ENCODE data around the gene GNAT1. TPM values are rescaled to one million over a fixed set of nuclear protein-coding genes. Genes with fewer than 3 reads are reported as not detected.

The GNAT1 gene
- total and polyA plus RNA-seq, 2 experiments from 2014 or later: not detected

- no peak overlapping the region for H3K9ac ChIP-seq
- H3K4me2 ChIP-seq (ENCODE audit: unreplicated experiment): no peak overlapping the region
- H3K4me3 ChIP-seq: no peak overlapping the region
- H3K4me1 ChIP-seq (ENCODE audit: insufficient read depth): no peaks in the 10 kb centered on the region
- H4K20me1 ChIP-seq (ENCODE audit: insufficient read depth): no peaks in the 10 kb centered on the region
- H3K9me3 ChIP-seq (ENCODE audit: low read depth): no peaks in the 10 kb centered on the region
- H3K36me3 ChIP-seq (ENCODE audit: low read depth): no peaks in the 10 kb centered on the region
- no peak overlapping the region for H3K27ac ChIP-seq
- H3K9me2 ChIP-seq (ENCODE audit: insufficient read depth): no peaks in the 10 kb centered on the region
- no peak for TF ChIP-seq EZH2phosphoT487 (IDR thresholded peaks at IDR 0.05; ENCODE audit: insufficient read depth, low read depth)
- no peak for TF ChIP-seq EZH2 (IDR thresholded peaks at IDR 0.05; ENCODE audit: insufficient read depth, poor library complexity, severe bottlenecking)
- in situ Hi-C loops (cut with MboI): loop anchor here (10.0 kb wide), 1 partner anchor 63 kb away; no protein-coding TSS in a partner anchor
- H3K27me3 ChIP-seq (replicated peaks; ENCODE audit: insufficient read depth): no peaks in the 10 kb centered on the region
- no peak overlapping the region for H2AFZ ChIP-seq
- no peaks in the 10 kb centered on the region for H3K79me2 ChIP-seq (ENCODE audit: insufficient read depth)
- 89 to 94% methylated on average over 18 to 19 of the region's 19 CpGs for WGBS, 2 experiments (ENCODE audit: low coverage in 1 of 2, low lambda C conversion rate in 2 of 2, missing lambda C conversion rate in 2 of 2)
- DNase-seq: no peak
- H3F3A ChIP-seq (ENCODE audit: insufficient read depth): no peaks in the 10 kb centered on the region
Observed at GRCh38 chr3:50187750-50188149, 3.7 kb upstream of the GNAT1 start.

- no peak overlapping the region for H2AFZ ChIP-seq
- no peak overlapping the region for H3K9ac ChIP-seq
- 0 to 4% methylated on average over 5 of the region's 5 CpGs for WGBS, 2 experiments (ENCODE audit: low coverage in 1 of 2, low lambda C conversion rate in 2 of 2, missing lambda C conversion rate in 2 of 2)
- no peaks in the 10 kb centered on the region for H3K9me3 ChIP-seq (ENCODE audit: low read depth)
- H3K79me2 ChIP-seq (ENCODE audit: insufficient read depth): no peaks in the 10 kb centered on the region
- no peak overlapping the region for H3K27ac ChIP-seq
- no peaks in the 10 kb centered on the region for H4K20me1 ChIP-seq (ENCODE audit: insufficient read depth)
- H3K4me1 ChIP-seq (ENCODE audit: insufficient read depth): no peaks in the 10 kb centered on the region
- TF ChIP-seq EZH2 (IDR thresholded peaks at IDR 0.05; ENCODE audit: insufficient read depth, poor library complexity, severe bottlenecking) (no peak), EZH2phosphoT487 (IDR thresholded peaks at IDR 0.05; ENCODE audit: insufficient read depth, low read depth) (no peak)
- peaks cover 12% of the 10 kb centered on the region for H3K27me3 ChIP-seq (replicated peaks; ENCODE audit: insufficient read depth)
- H3F3A ChIP-seq (ENCODE audit: insufficient read depth): no peaks in the 10 kb centered on the region
- H3K36me3 ChIP-seq (ENCODE audit: low read depth): no peaks in the 10 kb centered on the region
- no peak overlapping the region for H3K4me3 ChIP-seq
- no peaks in the 10 kb centered on the region for H3K9me2 ChIP-seq (ENCODE audit: insufficient read depth)
- DNase-seq: peak; percentile 94
- in situ Hi-C loops (cut with MboI): loop anchor here (10.0 kb wide), 1 partner anchor 64 kb away; no protein-coding TSS in a partner anchor
- H3K4me2 ChIP-seq (ENCODE audit: unreplicated experiment): no peak overlapping the region
Observed at GRCh38 chr3:50189274-50189673, 2.1 kb upstream of the GNAT1 start.

GRCh38 chr3:50189989-50190388 lies 1.4 kb upstream of the GNAT1 start:
- 51 to 60% methylated on average over 7 of the region's 7 CpGs for WGBS, 2 experiments (ENCODE audit: low coverage in 1 of 2, low lambda C conversion rate in 2 of 2, missing lambda C conversion rate in 2 of 2)
- in situ Hi-C loops (cut with MboI): loop anchor here (10.0 kb wide), 1 partner anchor 65 kb away; no protein-coding TSS in a partner anchor
- no peaks in the 10 kb centered on the region for H4K20me1 ChIP-seq (ENCODE audit: insufficient read depth)

GRCh38 chr3:50192124-50192523 lies 714 bp downstream of the GNAT1 start:
- H3K9me3 ChIP-seq (ENCODE audit: low read depth): no peaks in the 10 kb centered on the region
- no peak overlapping the region for H3K9ac ChIP-seq
- no peaks in the 10 kb centered on the region for H3K9me2 ChIP-seq (ENCODE audit: insufficient read depth)
- 49 to 54% methylated on average over 8 of the region's 8 CpGs for WGBS, 2 experiments (ENCODE audit: low coverage in 1 of 2, low lambda C conversion rate in 2 of 2, missing lambda C conversion rate in 2 of 2)
- H3K79me2 ChIP-seq (ENCODE audit: insufficient read depth): no peaks in the 10 kb centered on the region
- no peaks in the 10 kb centered on the region for H3K36me3 ChIP-seq (ENCODE audit: low read depth)
- H4K20me1 ChIP-seq (ENCODE audit: insufficient read depth): no peaks in the 10 kb centered on the region
- no peak overlapping the region for H2AFZ ChIP-seq
- TF ChIP-seq EZH2phosphoT487 (IDR thresholded peaks at IDR 0.05; ENCODE audit: insufficient read depth, low read depth) (no peak), EZH2 (IDR thresholded peaks at IDR 0.05; ENCODE audit: insufficient read depth, poor library complexity, severe bottlenecking) (no peak)
- no peak overlapping the region for H3K4me3 ChIP-seq
- H3F3A ChIP-seq (ENCODE audit: insufficient read depth): no peaks in the 10 kb centered on the region
- H3K27ac ChIP-seq: no peak overlapping the region
- H3K4me1 ChIP-seq (ENCODE audit: insufficient read depth): no peaks in the 10 kb centered on the region
- peaks cover 17% of the 10 kb centered on the region for H3K27me3 ChIP-seq (replicated peaks; ENCODE audit: insufficient read depth)
- in situ Hi-C loops (cut with MboI): no loop called here
- DNase-seq: no peak
- H3K4me2 ChIP-seq (ENCODE audit: unreplicated experiment): no peak overlapping the region

More at GRCh38 chr3:50189989-50190388, 1.4 kb upstream of the GNAT1 start:
- Histone ChIP-seq H3K27me3 (replicated peaks; ENCODE audit: insufficient read depth) (peaks cover 14% of the 10 kb centered on the region), H2AFZ (no peak overlapping the region), H3K4me2 (ENCODE audit: unreplicated experiment) (no peak overlapping the region), H3K4me1 (ENCODE audit: insufficient read depth) (no peaks in the 10 kb centered on the region), H3K9me2 (ENCODE audit: insufficient read depth) (no peaks in the 10 kb centered on the region), H3K36me3 (ENCODE audit: low read depth) (no peaks in the 10 kb centered on the region), H3K9me3 (ENCODE audit: low read depth) (no peaks in the 10 kb centered on the region), H3K27ac (no peak overlapping the region), H3K79me2 (ENCODE audit: insufficient read depth) (no peaks in the 10 kb centered on the region), H3F3A (ENCODE audit: insufficient read depth) (no peaks in the 10 kb centered on the region), H3K4me3 (no peak overlapping the region), H3K9ac (no peak overlapping the region)
- TF ChIP-seq EZH2phosphoT487 (IDR thresholded peaks at IDR 0.05; ENCODE audit: insufficient read depth, low read depth) (no peak), EZH2 (IDR thresholded peaks at IDR 0.05; ENCODE audit: insufficient read depth, poor library complexity, severe bottlenecking) (no peak)
- no peak for DNase-seq
